Measurements from ENCODE around the gene TTC14. TPM values are rescaled to one million over a fixed set of nuclear protein-coding genes. Genes with fewer than 3 reads are reported as not detected.

The TTC14 gene
- total and polyA plus RNA-seq, 9 of the 15 experiments (the other 6 are each of a cell fraction or from before 2014, with no cell fraction given), result 10.0 to 61.9 (median 27.0) TPM

DNA sequence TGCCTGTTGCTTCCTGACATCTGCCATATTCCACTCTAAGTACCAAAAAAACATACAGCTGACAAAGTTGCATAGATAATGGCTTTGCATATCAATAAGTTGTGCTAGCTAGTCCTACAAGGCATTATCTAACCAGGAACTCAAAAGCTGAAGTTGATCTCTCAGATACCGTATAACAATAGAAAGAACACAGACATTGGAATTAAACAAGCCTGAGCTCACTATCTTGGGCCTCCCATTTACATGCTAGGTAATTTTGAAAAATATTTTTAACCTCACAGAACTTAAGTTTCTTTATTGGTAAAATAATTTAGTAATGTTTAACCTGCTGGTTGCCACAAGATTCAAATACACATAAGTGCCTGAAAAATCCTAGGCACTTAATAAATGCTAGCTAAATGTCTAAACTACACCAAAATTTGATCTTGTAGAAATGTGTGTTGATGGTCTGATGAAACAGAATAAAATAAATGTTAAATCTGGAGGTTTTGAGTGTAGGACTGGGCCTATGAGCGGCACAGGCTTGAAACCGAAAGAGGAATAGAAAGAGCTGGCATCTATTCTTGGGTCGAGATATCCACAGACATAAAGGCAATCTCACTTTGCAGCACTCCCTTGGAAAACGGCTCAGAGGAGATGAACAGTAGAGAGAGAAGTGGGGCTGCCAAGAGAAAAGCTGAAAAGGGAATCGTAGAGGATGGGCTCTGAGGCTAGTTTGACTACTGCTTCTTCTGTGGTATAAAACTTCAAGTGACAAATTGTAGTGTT lies 29.9 kb upstream of the TTC14 start:
- in situ Hi-C loops (cut with MboI), result no loop called here
- intact Hi-C loops (cut with micrococcal nuclease), result no loop called here
- H3K79me2 ChIP-seq (ENCODE audit: control insufficient read depth, insufficient read depth, low read length), result no peaks in the 10 kb centered on the region
- ATAC-seq (no peak), FAIRE-seq (no peak), DNase-seq (ENCODE audit: extremely low read depth in 1 of 4, low spot score in 3 of 4) (no peak)
- CTCF ChIA-PET (ENCODE audit: low intra/inter-chr PET ratio), result no interaction called here
- BruUV-seq (replicated peaks), result no TSS peak
- H2AFZ ChIP-seq (ENCODE audit: low read depth, low read length), result no peak overlapping the region
- H3K4me1 ChIP-seq (replicated peaks in 1 of 2; ENCODE audit: control insufficient read depth in 2 of 2, insufficient read depth in 2 of 2, low read length in 2 of 2), result no peaks in the 10 kb centered on the region
- H3K27ac ChIP-seq (ENCODE audit: extremely low read depth, low read depth, low read length), result no peak overlapping the region
- POLR2A ChIA-PET, result no interaction called here
- H3K9ac ChIP-seq (ENCODE audit: insufficient read depth in 1 of 2, low read depth in 2 of 2, low read length in 2 of 2), result no peak overlapping the region
- no peaks in the 10 kb centered on the region for H4K20me1 ChIP-seq (replicated peaks; ENCODE audit: control insufficient read depth, insufficient read depth, low read length)
- no peaks in the 10 kb centered on the region for H3K9me3 ChIP-seq (replicated peaks; ENCODE audit: control insufficient read depth, insufficient read depth, low read depth, low read length)
- H3K36me3 ChIP-seq (ENCODE audit: control insufficient read depth, insufficient read depth, low read length), result no peaks in the 10 kb centered on the region
- under 1% methylated on average over 6 of the region's 6 CpGs for WGBS (ENCODE audit: insufficient coverage, low coverage, missing lambda C conversion rate)
- H3K27me3 ChIP-seq (ENCODE audit: control insufficient read depth in 2 of 2, insufficient read depth in 2 of 2, low read length in 2 of 2), result no peaks in the 10 kb centered on the region
- no peak overlapping the region for H3K4me2 ChIP-seq (ENCODE audit: insufficient read depth, low read length)
- H3K4me3 ChIP-seq, result no peak overlapping the region
- TF ChIP-seq, protein P1, sequence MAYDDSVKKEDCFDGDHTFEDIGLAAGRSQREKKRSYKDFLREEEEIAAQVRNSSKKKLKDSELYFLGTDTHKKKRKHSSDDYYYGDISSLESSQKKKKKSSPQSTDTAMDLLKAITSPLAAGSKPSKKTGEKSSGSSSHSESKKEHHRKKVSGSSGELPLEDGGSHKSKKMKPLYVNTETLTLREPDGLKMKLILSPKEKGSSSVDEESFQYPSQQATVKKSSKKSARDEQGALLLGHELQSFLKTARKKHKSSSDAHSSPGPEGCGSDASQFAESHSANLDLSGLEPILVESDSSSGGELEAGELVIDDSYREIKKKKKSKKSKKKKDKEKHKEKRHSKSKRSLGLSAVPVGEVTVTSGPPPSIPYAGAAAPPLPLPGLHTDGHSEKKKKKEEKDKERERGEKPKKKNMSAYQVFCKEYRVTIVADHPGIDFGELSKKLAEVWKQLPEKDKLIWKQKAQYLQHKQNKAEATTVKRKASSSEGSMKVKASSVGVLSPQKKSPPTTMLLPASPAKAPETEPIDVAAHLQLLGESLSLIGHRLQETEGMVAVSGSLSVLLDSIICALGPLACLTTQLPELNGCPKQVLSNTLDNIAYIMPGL (CRISPR knock-in tag; IDR thresholded peaks at IDR 0.05), result no peak
- no peak for TF ChIP-seq JUND (IDR thresholded peaks at IDR 0.05; ENCODE audit: borderline replicate concordance, low read depth, low read length)
- no peak for TF ChIP-seq JUND (tag; IDR thresholded peaks at IDR 0.05; ENCODE audit: borderline replicate concordance, low read depth, low read length)
- no peak for TF ChIP-seq TRIM28 (IDR thresholded peaks at IDR 0.05)
- TF ChIP-seq, protein P2, sequence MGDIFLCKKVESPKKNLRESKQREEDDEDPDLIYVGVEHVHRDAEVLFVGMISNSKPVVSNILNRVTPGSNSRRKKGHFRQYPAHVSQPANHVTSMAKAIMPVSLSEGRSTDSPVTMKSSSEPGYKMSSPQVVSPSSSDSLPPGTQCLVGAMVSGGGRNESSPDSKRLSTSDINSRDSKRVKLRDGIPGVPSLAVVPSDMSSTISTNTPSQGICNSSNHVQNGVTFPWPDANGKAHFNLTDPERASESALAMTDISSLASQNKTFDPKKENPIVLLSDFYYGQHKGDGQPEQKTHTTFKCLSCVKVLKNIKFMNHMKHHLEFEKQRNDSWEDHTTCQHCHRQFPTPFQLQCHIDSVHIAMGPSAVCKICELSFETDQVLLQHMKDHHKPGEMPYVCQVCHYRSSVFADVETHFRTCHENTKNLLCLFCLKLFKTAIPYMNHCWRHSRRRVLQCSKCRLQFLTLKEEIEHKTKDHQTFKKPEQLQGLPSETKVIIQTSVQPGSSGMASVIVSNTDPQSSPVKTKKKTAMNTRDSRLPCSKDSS (IDR thresholded peaks at IDR 0.05; ENCODE audit: low read depth, partially characterized antibody), result no peak
- TF ChIP-seq FOXP1 (CRISPR knock-in tag; IDR thresholded peaks at IDR 0.05), result no peak
- no peak for TF ChIP-seq HNRNPH1 (optimal IDR thresholded peaks at IDR 0.05; ENCODE audit: low read depth, low read length)
- no peak for TF ChIP-seq HDAC3 (IDR thresholded peaks at IDR 0.05; ENCODE audit: borderline replicate concordance, partially characterized antibody)
- no peak for TF ChIP-seq FOXK1 (CRISPR knock-in tag; IDR thresholded peaks at IDR 0.05; ENCODE audit: borderline replicate concordance)
- no peak for TF ChIP-seq ZNF354B (CRISPR knock-in tag; IDR thresholded peaks at IDR 0.05)
- no peak for TF ChIP-seq PYGO2 (tag; IDR thresholded peaks at IDR 0.05)
- TF ChIP-seq ZKSCAN3 (CRISPR knock-in tag; IDR thresholded peaks at IDR 0.05), result no peak
- TF ChIP-seq, protein P3, sequence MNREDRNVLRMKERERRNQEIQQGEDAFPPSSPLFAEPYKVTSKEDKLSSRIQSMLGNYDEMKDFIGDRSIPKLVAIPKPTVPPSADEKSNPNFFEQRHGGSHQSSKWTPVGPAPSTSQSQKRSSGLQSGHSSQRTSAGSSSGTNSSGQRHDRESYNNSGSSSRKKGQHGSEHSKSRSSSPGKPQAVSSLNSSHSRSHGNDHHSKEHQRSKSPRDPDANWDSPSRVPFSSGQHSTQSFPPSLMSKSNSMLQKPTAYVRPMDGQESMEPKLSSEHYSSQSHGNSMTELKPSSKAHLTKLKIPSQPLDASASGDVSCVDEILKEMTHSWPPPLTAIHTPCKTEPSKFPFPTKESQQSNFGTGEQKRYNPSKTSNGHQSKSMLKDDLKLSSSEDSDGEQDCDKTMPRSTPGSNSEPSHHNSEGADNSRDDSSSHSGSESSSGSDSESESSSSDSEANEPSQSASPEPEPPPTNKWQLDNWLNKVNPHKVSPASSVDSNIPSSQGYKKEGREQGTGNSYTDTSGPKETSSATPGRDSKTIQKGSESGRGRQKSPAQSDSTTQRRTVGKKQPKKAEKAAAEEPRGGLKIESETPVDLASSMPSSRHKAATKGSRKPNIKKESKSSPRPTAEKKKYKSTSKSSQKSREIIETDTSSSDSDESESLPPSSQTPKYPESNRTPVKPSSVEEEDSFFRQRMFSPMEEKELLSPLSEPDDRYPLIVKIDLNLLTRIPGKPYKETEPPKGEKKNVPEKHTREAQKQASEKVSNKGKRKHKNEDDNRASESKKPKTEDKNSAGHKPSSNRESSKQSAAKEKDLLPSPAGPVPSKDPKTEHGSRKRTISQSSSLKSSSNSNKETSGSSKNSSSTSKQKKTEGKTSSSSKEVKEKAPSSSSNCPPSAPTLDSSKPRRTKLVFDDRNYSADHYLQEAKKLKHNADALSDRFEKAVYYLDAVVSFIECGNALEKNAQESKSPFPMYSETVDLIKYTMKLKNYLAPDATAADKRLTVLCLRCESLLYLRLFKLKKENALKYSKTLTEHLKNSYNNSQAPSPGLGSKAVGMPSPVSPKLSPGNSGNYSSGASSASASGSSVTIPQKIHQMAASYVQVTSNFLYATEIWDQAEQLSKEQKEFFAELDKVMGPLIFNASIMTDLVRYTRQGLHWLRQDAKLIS (CRISPR knock-in tag; IDR thresholded peaks at IDR 0.05), result no peak
- no peaks in the 10 kb centered on the region for H3K9me1 ChIP-seq (ENCODE audit: control insufficient read depth, insufficient read depth, low read length)

All from K562 (cell line).